GM10847 (cell line): ENCODE results near the gene RIMKLA.

Source experiments
- POLR2A ChIP-seq: IDR thresholded peaks from 2 replicates; pipeline ENCODE4 v1.6.1; 2011; ENCODE audit not compliant: insufficient read length; ENCODE audit errors: extremely low read depth

Gene RIMKLA

DNA sequence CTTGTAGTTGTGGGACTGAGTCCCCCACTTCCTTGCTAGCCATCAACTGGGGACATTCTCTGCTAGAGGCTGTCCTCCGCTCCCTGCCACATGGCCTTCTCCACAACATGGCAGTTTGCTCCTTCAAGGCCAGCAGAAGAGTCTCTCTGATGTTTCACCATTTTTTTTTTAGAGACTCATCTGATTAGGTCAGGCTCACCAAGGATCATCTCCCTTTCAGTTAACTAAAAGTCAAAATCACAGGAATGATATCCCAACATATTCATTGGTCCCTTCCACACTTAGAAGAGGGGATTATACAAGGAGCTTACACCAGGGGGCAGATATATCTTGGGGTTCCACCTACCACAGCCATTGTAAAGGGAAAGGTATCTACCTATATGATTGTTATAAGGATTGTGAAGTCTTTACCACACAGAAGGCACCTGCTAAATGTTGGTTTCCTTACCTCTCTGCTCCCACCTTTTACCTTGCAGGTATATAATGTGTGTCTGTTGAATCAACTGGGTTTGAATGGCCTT, 23.3 kb downstream of the RIMKLA start:
- no peak for TF ChIP-seq POLR2A

DNA sequence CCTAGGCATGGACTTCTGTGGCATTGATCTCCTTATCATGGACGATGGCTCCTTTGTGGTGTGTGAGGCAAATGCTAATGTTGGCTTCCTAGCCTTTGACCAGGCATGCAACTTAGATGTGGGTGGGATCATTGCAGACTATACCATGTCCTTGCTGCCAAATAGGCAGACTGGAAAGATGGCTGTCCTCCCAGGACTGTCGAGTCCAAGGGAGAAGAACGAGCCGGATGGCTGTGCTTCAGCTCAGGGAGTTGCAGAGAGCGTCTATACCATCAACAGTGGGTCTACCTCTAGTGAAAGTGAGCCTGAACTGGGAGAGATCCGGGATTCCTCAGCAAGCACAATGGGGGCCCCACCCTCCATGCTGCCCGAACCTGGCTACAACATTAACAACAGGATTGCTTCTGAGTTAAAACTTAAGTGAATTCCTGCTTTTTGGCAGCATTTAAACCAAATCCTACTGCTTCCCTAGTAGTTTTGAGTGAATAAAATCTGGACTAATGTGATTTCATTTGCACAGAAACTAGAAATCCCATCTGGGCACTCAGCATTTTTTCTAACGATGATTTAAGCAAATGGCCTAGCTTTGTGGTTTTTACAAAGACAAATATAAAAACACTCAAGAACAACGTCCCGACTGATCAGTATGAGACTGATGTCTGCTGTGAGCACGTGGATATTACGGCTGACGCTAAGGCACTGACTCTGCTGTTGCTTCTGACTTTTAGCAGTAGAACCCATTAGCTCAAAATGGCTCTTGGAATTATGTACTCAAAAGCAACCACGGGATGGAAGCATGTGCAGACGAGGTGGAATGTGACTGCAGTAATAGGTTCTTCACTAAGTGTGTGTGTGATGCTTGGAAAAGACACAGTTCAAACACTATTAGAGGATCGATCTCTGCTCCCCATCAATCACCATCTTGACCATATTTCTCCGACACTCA, 34.2 kb downstream of the RIMKLA start:
- TF ChIP-seq POLR2A = no peak

DNA sequence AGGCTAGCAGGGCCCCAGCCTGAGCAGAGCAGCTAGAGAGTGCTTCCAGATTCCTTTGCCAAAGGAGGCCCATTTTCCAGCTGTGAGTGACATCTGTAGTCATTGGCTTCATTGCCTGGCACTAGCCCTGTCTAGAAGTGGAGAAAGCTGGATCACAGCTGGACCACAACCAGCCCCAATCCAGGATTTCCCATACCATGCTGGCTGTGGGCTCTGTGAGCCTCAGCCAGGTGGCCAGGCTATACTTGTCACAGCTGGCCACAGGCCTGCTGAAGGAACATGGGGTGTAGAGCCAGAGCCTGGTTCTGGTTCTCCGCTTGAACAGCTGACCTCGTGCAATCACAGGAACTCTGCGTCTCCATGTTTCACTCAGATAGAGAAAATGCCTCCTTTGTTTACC, 36.6 kb downstream of the RIMKLA start:
- no peak for TF ChIP-seq POLR2A

DNA sequence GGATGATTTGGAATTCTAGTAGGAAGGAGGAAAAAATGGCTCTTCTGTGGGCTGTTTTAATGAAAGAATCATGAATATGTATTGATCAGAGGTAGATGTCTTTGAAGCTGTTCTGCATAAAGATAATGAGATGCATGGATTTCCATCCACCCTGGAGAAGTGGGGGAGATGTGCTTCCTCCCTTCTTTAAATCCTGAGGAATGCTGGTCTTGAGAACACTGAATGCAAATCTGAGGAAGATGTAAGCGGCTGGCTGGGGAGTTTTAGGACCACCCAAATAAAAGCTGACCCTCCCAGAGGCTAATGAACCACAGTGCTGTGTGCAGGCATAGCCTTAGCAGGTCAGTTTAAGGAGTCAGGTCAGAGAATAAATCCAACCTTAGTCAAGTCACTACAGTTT, 37.9 kb downstream of the RIMKLA start:
- no peak for TF ChIP-seq POLR2A

DNA sequence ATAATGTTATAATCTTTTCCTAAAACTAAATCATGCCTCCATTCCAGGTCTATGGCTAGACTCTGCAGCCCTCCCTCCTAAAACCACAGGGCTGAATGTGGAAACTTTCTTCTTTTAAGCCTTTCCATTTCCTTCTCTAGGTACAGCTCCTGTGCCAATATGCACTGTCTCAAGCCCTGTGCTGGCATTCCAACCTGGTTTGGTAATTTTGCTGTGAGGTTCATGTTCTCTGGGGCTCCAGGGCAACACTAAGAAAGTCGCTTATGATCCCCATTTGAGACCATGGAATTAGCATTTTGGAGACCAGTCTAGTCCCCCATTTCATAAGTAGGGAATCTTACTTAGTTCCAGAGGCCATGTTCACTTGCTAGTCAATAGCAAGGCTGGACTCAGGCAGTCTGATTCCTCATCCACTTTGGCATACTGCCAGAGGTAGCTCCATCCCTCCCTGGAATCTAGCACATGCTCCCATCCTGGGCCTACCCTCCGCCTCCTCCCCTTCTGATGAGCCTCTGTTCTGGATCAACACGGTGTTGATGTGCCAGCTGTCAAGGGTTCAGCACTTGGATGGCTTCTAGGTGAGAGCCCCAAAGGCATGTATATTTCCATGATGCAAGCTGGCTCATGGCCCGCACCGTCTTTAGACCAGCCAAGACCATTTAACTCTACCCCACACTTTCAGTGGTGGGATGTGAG, 38.7 kb downstream of the RIMKLA start:
- TF ChIP-seq POLR2A = no peak

DNA sequence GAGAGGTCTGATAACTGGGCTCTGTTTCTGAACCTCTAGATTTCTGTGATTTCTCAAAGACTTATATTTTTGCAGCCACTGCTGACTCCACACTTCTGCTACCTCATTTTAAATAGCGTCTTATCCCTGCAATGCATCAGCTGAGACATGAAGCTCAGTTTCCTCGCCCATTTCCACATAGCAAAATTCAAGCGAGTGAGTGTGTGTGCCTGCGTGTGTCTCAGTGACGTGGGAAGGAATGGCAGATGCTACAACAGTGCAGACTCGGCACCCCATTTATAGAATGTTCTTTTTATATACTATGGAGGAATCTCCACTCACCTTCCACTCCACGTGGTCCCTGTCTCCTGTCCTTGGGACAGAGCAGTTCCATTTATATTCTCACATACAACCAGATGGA, 39.5 kb downstream of the RIMKLA start:
- no peak for TF ChIP-seq POLR2A

DNA sequence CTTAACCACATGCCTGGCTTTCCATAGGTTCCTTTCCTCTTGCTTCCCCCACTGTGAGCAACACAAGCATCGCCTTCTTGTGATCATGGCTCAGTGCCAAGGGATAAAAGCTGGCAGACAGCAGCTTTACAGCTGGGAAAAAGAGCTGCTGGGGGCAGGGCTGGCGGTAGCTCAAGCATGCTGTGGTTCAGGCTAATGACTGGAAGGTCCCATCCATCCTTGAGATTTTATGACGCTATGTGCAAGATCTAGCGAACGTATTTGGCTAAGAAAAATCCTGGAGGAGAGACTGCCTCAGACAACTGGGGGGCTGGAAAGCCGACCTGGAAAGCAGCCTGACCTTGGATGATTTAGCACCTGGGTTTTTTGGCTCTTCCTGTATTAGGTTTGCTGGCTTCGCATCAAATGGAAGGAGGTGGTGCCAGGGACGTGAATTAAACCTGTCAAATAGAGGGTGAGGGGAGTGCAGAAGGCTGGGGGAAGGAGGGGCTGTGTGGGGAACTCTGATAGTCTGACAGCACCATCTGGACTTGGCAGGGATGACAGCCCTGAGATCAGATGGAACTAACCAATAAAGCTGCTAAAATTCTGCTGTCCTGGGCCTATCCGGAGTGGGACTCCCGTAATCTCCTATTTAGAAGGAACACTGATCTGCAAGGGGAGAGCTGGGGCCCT, 40.5 kb downstream of the RIMKLA start:
- no peak for TF ChIP-seq POLR2A

DNA sequence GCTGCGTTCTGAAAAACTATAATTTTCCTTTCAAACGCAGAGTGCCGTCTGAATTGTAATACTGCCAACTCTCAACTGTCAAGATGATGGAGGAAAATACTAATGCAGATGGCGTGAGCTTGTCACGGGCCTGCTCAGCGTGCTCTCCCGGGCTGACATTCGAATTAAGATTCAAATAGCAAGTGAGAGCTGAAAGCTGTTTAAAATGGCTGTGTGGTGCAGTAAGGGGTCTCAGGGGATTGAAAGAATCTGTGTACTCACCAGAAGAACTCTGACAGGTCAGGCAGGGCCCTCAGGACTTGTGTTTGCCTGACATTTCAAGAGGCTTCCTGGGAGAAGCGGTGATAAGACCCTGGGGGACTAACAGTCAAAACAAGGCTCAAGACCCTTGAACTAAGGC, 42.1 kb downstream of the RIMKLA start:
- TF ChIP-seq POLR2A = no peak

DNA sequence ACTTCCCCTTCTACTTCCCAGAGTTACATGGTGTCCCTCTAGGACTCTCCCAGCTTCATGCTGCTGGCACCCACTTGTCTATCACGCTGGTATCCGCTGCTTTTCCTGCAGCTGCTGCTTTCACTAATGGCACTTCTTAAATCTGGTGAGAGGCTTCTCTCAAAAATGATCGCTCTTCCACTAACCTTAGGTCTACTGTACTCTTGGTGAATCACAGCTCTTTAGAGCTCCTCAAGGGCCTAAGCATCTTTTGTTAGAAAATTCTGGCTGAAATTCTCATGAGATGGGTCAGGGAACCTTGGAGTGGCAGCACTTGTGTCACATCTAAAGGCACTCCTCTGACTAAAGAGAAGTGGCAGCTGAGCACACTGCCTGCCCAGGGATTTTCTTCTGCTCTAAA, 43.1 kb downstream of the RIMKLA start:
- TF ChIP-seq POLR2A = no peak

DNA sequence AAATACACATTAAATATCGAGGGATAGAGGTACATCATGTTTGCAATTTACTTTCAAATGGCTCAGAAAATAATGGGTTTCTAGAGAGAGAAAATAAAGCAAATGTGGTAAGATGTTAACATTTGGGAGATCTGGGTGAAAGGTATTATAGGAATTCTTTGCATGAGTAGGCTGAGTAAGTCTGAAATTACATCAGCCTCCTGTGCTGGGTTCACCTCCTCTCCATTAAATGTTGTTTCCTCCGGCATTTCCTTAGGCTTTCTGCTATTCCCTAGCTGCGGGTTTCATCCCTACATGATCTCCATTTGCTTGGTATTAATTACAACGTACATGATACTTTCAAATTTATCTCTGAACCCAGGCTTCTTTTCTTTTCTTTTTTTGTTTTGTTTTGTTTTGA, 43.6 kb downstream of the RIMKLA start:
- no peak for TF ChIP-seq POLR2A

DNA sequence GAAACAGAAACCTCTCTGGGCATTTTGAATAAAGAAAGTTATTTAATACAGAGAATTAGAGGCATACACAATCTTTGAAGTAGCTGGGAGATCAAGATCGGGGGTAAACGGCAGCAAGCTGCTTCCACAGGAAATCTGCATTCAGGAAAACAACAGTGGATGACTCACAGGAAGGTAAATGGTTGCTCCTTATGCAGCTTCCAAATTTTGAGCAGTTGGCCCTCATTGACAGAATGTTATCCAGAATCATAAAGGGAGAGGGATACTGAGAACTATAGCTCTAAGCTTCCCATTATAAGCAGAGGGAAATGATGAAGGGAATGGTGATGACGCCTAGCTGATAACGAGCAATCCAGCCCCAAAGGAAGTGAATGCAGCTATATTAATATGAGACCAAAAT, 46.6 kb downstream of the RIMKLA start:
- no peak for TF ChIP-seq POLR2A

DNA sequence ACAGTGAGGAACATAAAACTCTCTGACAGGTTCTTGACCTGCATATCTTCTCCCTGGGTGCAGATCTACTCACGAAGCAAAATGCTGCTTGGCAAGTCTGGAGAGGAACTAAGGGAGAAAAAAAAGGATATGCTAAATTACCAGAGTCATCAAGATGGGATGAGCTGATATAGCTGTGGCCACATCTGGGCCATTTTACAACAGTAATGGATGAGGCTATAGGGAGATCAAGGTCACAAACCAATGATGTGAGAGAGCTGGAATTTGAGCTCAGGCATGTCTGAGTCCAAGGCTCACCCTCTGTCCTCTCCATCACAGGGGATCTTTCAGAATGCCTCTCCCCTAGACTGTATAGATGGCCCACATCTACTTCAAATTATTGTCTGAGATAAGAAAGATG, 49.0 kb downstream of the RIMKLA start:
- TF ChIP-seq POLR2A = no peak

DNA sequence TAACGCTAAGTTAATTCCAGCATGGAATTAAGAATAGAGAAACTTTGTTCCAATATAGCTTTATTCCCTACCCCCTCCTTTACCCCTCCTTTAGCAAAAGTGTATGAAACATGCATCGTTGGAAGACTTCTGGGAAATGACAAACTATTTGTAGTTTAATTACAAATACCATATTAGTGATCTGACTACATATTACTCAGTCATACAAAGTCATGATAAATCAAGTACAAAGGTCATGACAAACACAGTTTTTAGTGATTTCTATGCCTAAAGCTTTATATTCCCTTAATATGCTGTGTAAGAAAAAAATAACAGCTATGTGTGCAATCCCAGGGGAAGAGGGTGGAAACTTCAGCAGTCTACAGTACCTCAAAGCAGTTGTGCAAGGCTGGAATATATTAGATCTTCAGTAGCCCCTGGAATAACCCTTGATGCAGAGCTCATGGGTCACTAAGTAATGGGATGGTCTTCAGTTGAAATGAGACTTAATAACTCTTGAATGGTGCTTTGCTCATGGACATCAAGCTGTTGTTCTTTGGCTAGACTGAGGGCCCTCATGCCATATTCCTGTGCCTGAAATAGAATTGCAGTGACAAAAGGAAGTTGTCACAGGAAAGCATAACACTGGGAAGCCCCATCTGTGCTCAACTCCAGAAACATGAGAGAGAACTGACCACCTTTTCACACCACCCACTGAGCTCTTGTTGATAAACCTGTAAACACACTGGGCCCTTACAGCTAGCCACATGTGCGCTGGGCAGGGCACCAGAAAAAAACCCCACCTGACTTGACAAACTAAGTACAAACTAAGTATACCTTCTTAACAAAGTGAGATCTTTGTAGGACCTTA, 49.9 kb downstream of the RIMKLA start:
- TF ChIP-seq POLR2A = no peak

DNA sequence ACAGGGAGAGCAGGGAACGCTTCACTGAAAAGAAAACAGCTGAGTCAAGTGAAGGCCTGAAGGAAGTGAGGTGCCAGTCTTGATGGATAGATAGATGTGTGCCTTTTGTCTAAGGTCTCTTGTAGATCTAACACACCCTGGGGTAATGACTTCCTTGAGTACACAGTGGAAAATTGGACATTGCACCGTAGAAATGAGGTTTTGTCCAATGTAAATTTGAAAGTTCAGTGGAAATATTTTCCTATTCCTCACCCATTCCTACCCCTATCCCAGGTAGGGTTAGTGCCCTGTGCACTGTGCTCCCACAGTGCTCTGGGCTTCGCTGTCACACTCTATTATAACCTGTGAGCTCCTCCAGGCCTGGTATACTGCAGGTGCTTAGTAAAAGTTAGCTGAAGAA, 50.9 kb downstream of the RIMKLA start:
- TF ChIP-seq POLR2A = no peak

DNA sequence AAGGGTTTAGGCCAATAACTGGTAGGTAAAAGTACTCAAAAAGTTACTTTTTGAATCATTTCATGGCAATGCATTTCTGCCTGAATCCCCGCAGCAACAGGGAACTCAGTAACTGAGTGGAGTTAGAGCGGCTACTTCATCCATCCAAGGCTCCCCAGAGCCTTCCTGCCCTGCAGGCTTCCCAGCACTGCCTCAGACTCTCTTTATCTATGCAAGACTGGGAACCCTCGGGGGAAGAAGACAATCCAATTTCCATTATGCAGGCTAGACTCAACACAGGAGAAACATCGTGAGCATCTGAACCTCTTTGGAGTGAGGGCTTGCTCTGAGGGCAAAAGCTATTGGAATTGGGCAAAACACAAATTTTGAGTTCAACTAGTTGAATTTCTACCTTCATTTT, 52.1 kb downstream of the RIMKLA start:
- TF ChIP-seq POLR2A = no peak

DNA sequence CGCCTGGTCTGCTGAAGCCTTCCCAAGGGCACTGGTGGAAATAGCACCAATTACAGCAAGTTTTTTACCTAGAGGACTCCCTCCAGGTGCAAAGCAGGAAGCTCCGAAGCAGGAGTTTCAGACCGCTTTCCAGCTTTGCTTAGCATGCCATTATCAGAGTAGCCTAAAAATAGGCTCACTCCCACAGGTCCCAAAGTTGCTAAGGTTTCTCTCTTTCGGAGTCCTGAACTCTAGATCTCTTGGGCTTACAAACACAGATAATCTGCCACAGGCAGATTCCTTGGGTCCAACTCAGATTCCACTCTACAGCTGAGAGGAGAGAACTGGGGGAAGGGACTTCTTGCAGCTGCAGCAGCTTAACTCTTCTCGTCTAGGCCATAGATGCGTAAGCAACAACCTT, 52.8 kb downstream of the RIMKLA start:
- no peak for TF ChIP-seq POLR2A
